ENCODE results near the gene COG1.
A peak's percentile ranks its signal among the peaks of the same experiment; 100 is the strongest.

COG1 gene

DNA sequence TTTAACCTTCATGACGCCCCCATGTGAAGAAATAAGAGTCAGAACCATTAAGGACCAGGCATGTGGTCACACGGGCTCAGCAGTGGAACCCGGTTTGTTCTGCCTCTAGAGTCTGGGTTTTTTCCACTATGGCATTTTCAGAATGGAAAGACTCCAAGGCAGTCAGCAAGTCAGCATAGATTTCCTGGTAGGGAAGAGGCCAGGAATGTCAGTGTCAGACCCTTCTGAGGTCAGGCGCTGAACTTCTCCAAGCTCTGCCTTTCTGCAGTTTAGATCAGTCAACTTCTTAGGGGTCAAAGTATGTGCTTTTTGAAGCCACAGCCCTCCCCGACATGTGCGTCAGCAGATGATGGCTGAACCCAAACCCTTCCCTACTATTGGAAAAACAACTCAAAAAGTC is 24.2 kb upstream of the COG1 start:
- no peak for DNase-seq

DNA sequence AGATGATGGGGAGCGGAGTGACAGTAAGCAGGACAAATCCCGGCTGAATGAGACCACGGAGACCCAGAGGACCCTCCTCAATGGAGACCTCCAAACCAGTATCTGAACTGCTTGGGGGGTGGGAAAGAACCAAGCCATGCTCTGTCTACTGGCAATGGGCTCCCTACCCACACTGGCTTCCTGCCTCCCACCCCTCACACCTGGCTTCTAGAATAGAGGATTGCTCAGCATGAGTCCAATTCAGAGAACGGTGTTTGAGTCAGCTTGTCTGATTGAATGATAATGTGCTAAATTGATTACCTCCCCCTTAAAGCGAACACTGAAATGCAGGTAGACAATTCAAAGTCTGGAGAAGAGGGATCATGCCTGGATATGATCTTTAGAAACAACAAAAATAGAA is 22.5 kb upstream of the COG1 start:
- DNase-seq: no peak

DNA sequence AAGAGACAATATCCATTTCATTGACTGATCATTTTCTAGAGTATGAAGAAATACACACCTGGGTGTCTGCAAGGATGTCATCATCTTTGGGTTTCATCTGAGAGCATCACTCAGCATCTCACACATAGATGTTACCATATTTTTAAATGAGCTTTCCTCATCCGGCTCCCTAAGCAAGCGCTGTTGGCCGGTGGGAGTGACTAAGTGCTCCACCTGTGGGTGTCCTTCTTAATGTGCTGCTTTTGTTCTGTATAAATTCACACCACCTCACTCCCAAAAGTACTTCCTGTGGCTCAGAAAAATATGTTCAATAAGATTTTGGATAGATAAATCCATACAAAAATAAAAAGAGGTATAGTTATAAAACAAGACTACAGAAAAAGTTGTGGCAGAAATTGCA is 20.6 kb upstream of the COG1 start:
- no peak for DNase-seq

DNA sequence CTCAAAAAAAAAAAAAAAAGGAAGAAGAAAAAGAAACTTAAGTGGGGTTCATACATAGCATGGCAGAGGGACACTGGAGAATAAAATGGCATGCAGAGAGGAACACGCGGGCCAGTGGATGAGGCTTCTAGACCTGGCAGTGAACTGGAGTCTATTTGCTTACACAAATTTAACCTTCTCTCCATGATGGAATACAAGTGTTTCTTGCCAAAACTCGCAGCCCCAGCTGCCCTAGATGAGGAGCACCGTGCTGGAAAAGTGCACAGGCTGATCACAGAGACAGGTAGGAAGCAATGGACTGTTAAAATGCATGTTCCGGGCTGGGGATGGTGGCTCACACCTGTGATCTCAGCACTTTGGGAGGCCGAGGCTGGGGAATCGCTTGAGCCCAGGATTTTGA is 18.7 kb upstream of the COG1 start:
- no peak for DNase-seq

DNA sequence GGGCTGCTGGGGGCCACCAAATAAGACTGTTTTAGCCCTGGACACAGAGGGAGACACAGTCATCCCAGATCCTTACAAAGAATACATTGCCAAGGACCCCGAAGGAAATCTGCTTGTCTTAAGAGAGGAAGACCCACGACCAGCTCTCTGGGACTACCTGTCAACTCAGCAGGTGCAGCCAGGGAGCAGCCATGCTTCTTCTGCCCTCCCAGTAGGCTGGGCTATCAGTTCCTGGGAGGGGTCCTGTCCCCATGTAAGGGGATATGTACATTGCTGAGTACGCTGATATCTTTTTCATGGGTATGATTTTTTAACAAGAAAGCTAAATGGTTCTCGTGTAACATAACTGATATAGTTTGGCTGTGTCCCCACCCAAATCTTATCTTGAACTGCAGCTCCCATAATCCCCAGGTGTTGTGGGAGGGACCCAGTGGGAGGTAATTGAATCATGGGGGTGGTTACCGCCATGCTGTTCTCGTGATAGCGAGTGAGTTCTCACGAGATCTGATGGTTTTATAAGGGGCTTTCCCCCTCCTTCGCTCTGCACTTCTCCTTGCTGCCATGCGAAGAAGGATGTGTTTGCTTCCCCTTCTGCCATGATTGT is 16.8 kb upstream of the COG1 start:
- DNase-seq: no peak

DNA sequence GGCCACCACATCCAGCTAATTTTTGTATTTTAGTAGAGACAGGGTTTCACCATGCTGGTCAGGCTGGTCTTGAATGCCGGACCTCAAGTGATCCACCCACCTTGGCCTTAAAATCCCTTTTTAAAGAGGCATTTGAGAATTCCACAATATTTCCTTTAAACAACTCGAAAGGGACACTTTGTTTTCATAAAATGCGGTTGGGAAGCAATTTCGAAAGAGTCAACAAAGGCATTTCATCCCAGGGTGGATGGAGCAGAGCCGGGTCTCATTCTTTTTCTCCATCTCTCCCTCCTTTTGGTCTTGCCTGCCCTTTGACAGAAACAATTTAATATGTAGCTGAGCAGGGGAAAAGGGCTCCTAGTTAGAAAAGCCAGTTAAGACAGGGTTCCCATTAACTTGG is 13.5 kb upstream of the COG1 start:
- DNase-seq: no peak

DNA sequence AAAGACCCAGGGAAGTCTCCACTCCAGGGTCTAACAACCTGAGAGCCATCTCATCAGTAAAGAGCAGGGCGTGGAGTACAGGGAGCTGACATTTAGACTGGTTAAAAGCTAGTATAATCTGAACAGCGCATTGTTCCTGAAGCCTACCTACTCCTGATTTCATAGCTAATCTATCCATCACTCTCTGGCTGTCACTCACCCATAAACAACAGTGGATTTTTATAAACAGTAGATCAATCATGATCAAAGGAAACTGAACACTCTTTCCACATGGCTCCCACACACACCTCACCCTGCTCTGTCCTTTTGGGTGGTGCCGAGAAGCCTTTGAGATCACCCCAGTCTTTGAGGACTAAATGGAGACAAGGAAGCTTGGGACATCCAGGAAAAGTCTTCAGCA is 13.0 kb upstream of the COG1 start:
- no peak for DNase-seq

DNA sequence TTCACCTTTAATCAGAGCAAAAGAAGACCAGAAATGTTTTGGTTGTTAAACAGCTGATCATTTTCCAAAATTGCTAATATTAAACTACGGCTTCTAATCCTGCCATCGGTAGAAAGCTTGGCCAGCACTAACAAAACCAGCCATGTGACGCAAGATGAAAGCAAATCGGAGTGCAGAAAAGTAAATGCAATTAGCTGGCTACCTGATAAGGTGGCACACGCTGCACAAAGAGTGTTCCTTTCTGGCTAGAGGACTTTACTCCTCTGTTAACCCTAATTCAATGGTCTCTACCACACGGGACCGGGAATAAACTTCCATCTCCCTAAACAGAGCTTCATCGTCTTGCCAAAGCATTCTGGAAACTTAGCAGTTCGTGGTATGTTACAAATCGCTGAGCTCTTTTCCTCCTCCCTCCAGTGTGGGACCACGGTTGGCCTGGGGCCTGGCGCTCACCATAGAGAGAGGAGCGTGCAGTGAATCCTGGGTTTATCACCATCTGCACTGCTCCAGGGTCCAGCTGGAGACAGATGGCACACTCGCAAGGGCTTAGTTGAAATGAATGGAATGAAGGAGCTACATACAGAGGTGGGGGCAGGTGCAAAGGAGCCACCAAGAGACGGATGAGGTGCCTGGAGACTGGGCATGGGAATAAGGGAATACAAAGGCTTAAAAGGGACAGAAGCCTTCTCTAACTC is 10.1 kb upstream of the COG1 start:
- DNase-seq: no peak

DNA sequence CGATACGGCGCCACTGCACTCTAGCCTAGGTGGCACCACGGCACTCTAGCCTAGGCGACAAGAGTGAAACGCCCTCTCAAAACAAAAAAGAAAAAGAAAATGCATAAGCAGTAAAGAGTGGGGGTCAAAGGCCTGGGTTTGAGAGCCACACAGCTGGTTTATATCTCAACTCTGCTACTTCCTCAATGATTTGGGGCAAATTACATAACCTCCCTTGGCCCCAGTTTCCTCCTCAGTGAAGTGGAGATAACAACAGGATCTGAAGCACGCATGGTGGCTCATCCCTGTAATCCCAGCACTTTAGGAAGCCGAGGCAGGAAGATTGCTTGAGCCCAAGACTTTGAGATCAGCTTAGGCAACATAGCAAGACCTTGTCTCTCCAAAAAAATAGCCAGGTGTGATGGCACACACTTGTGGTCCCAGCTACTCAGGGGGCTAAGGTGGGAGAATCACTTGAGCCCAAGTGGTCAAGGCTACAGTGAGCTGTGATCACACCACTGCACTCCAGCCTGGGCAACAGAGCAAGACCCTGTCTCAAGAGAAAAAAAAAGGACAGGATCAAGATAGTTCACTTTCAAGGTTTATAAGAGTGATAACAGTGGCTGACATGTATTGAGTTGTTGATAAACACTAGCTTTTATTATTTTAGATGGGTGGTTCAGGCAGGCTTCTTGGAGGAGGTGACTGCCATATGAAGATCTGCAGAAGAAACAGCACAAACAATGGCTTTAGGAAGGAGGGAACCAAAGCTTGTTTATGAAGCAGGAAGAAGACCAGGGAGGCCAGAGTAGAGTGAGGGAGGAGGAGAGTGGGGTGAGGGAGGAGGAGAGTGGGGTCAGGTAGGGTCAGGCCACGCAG is 8.5 kb upstream of the COG1 start:
- no peak for DNase-seq

DNA sequence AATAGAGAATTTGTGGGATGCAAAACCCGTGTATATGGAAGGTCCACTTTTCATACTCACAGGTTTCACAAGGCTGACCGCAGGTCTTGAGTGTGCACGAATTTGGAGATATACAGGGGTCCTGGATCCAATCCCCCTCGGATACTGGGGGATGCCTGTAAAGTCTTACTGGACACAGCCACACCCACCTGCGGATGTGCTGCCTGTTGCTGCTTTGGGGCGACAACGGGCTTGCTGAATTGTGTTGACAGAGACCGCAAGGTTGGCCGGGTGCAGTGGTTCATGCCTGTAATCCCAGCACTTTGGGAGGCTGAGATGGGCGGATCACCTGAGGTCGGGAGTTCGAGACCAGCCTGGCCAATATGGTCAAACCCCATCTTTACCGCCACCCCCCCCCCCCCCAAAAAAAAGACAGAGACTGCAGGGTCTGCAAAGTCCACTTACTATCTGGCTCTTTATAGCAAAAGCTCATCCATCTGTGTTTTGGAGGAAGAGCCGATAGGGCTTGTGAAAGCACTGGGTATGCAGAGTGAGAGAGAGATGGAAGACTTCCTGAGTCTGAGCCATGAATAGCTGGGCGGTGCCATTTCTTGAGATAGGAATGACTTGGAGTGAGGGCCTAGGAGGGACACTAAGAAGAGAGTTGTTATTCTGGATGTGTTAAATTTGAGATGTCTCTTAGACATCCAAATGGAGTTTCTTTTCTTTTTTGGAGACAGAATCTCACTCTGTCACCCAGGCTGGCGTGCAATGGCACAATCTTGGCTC is 6.4 kb upstream of the COG1 start:
- DNase-seq: no peak

DNA sequence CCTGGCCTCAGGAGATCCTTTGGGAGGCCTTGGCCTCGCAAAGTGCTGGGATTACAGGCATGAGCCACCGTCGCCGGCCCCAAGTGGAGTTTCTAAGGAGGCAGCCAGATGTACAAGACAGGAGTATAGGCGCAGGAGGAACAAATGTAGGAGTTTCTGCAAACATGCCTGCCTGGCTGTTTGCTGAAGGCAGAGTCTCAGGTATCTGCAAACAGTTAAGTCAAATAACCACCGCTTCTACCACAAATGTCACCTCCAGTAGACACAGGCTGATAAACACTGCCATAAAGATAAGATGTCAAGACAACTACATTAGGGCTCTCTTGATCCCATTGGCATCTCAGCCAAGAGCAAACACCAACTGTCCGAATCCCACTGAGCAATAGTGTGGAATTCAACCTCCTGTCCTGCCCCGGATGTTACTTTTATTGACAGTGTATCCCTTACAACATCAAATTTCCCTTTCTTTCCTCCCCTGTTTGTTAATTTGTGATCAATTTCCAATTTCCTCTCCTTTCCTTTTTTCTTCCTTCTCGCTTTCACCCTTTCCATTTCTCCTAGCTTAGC is 5.6 kb upstream of the COG1 start:
- DNase-seq: no peak

DNA sequence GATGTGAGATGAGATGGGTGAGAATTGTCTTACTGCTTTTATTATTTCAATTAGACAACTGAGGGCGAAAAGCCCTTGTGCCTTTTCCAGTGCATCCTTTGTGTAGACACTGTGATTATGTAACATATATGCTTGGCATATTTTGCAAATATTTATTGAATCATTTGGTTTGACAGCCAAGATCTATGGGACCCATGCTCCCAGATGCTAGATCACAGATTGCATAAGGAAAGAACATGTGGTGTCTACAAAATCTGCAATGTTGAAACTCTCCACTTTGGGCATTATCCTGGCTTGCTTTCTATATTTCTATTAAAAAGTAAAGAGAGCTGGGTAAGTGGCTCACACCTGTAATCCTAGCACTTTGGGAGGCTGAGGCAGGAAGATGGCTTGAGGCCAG is 4.8 kb upstream of the COG1 start:
- DNase-seq: no peak

DNA sequence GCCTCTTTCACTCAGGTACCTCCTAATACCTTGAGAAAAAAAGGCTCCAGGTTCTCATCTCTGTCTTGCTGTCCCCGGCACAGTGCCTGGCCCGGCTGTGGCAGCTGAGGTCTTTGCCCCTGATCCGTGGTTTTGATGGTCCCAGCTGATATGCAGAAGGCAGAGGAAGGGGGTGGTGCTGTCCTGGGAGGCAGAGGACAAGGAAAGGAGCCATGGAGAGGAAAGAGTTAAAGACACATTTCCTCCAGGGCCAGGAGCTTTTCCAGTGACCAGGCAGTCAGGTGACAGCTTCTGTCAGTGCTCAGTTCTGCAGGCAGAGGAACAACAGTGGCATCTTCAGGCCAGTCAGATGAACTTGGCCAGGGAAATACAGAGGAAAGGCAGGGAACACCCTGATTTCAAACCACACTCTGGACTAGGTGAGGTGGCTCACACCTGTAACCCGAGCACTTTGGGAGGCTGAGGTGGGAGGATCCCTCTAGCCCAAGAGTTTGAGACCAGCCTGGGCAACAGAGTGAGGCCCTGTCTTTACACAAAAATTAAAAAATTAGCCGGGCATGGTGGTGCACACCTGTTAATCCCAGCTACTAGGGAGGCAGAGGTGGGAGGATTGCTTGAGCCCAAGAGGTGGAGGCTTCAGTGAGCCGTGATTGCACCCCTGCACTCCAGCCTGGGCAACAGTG is 3.3 kb upstream of the COG1 start:
- DNase-seq: no peak

DNA sequence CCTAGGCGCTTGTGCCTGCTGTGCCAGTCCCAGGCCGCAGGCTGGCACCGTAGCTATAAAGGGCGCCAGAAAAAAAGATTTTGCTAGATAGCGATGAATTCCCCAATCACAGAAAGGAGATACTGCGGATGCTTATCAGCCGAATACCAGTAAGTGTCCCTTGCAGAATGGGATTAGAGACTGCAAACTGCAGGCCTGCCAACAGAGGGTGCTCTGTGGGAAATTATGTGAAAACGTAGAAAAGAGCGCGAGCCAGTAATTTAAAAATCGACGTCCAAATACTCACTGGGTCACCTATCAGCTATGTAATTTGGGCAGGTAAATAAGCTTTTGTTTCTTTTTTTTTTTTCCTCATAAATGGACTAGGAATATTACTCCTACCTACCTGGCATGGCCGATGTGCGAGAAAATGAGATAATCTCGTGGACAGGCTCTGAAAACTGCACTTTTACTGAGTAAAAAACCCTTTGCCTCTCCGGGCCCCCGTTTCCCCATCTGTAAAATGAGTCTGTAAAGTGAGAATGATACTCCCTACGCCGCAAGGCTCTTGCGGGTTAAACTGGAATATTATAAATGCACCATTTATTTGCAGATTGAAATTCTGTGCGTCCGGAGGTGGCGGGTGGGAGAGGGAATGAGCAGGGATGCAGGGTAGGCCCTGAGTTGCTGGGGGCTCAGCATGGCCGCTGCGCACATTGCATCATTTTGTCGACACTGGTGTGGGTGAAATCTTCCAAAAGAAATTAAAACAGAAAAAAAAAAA is 1.2 kb upstream of the COG1 start:
- DNase-seq: peak; percentile 58

DNA sequence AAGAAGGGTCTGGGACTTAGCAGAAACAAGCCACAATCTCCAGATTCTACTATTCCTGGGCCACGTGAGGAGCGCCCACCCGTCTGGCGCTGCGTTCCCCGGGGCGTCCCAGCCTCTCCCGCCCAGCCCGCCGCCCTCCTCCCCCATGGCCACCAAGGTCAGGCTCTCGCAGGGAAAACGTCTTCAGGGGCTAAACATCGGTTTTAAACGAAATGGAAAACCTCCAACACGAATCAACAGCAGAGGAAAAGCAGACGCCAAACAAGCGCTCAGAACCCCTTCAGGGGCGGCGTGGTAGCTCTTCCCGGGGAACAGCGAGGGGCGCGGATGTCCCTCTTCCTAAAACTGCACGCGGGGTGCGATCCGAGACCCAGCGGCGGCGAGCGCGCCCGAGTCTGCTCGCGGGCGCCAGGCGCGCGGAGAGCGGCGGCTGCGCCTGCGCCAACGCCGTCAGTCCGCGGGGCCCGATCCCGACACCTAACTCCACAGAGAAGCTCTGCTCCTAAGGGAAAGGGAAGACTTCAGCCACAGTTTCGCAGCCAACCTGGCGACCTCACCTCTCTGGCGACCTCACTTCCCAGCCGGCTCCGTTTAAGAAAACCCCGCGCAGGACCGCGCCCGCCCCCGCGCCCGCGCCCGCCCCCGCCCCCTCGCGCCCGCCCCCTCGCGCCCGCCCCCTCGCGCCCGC is 505 bp upstream of the COG1 start:
- peak; percentile 56 for DNase-seq

DNA sequence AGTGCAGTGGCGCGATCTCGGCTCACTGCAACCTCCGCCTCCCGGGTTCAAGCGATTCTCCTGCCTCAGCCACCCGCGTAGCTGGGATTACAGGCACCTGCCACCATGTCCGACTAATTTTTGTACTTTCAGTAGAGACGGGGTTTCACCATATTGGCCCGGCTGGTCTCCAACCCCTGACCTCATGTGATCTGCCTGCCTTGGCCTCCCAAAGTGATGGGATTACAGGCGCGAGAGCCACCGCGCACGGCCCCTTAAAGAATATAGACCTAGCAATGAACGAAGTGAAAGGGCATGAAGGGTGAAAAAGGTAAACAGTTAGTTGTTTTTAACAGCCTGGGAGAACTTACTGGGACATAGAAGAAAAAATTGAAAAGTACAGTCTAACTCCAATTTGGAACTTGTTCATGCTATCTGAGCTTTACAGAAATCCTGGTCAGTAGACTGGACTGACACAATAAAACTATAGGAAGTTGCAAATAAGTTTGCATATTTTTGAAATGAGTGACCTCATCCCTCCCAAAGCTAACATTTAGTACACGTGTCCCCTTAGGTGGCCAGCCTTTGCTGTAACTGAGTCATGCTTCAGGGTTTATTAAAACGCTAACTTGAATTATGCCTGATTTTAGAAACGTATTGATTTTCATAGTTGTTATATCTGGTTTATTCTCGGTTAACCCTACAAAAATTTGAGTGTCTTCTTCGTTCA is 1.8 kb downstream of the COG1 start:
- DNase-seq: no peak

DNA sequence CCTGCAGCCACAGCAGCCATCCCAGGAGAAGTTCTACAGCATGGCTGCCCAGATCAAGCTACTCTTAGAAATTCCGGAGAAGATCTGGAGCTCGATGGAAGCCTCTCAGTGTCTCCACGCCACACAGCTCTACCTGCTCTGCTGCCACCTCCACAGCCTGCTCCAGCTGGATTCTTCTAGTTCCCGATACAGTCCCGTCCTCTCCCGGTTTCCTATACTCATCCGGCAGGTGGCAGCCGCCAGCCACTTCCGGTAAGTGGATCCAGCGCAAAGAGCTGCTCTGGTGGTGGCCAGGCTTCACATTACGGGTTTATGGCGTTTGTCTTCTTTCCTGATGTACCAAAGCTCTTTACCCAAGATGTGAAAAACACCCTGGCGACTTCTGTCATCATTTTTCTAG is 3.6 kb downstream of the COG1 start:
- DNase-seq: no peak

DNA sequence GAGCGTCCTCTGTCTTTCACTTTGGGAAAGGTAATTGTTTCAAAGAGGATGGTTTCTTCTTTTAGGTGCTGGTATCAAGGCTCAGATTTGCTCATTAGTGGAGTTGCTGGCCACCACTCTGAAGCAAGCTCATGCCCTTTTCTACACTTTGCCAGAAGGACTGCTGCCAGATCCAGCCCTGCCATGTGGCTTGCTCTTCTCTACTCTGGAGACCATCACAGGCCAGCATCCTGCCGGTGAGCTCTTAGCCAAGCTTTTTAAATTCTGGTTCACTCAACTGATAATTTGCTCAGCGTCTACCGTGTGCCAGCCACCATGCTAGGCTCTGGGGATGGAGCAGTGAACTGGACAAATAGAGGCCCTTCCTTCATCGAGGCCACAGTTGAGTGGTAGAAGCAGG is 4.3 kb downstream of the COG1 start:
- DNase-seq: no peak

DNA sequence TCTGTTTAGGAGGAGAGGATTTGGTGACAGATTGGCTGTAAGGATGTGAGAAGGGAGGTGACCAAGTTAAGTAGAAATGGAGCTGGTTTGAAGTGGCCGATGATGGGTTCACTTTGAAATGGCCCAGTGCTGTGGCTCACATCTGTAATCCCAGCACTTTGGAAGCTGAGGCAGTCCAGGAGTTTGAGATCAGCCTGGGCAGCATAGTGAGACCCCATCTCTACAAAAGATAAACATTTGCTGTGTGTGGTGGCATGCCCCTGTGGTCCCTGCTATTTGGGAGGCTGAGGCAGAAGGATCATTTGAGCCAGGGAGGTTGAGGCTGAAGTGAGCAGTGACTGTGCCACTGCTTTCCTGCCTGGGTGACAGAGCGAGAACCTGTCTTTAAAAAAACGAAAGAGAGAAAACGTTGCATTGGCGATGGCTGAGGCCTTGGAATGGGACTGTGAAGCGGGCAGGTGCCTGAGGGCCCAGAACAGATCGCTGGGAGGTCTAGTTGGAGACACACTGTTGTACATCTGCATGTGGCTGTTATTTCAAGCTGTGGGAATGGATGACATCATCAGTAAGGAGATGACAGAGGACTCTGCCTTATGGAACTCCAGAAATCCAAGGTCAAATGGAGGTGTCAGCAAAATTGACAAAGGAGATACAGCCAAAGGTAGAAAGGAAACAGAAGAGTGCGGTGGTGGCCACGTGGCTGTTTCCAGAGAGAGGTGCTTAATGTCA is 5.5 kb downstream of the COG1 start:
- no peak for DNase-seq

DNA sequence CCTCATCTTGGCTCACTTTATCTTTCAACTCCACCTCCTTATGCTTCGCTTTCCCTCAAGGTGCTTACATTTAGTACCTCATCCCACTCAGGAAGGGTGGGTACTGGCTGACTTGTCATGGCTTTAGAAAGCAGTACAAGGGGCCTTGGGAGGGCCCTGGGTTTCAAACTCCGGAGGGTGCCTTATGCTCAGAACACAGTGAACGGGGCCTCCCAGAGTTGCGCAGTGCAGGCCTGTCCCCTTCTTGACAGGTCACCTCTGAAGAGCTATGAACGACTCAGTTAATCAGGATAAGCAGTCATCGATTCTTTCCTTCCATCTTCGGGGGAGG is 6.0 kb downstream of the COG1 start:
- no peak for DNase-seq

Measured in stimulated activated CD4-positive, alpha-beta T cell treated with anti-CD3 and anti-CD28 coated beads, Interleukin-12 subunit alpha, Interleukin-12 subunit beta, amount 100 ng/mL, for 4 hours (primary cell).